ENCODE data around the gene NEO1. TPM values are rescaled to one million over a fixed set of nuclear protein-coding genes. Genes with fewer than 3 reads are reported as not detected.

Gene NEO1
- total RNA-seq, 4 donors from 2014 or later = 60.2 to 127 (median 115) TPM

DNA sequence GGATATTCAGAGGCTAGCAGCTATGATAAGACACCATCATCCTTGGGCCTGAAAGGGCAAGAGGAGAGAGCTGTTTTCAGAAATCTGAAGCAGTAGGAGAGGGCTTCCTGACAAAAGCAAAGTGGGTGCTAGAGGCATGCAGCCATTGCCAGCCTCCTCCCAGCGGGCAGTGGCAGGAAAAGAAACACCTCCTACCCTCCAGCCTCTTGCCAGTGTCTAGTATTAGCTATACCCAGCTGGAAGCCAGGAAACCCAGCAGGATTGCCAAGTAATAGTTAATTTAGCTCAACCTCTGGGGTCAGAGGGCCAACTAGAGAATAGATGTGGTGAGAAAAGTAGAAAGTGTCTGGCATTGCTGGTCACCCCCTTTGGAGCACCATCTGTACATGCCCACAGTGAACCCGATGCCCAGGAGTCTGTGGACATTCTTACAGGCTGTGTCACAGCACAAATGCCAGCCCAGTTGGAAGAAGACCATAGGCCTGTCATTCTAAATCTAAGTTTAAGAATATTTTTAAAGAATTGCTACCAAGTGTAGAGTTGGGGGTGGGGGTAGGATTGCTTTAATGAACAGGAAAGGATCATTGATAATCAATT lies 231.2 kb downstream of the NEO1 start:
- H3K36me3 ChIP-seq = peaks cover 0 to 81% (median 0%) of the 10 kb centered on the region in 3 donors
- H3K27ac ChIP-seq = no peak overlapping the region

GRCh38 chr15:73284090-73284716 lies 231.9 kb downstream of the NEO1 start:
- no peak for DNase-seq
- Histone ChIP-seq H3K4me1 (no peaks in the 10 kb centered on the region), H3K27ac (no peak overlapping the region), H3K36me3 (peaks cover 0 to 88% (median 0%) of the 10 kb centered on the region in 3 donors), H3K9me3 (no peaks in the 10 kb centered on the region), H3K4me3 (no peak overlapping the region), H3K27me3 (no peaks in the 10 kb centered on the region)
- TF ChIP-seq CTCF (IDR thresholded peaks at IDR 0.05) (peak in 1 of 6 experiments; percentile 13), POLR2A (IDR thresholded peaks at IDR 0.05) (no peak)

More for the DNA sequence above, 231.2 kb downstream of the NEO1 start:
- Histone ChIP-seq H3K27me3 (no peaks in the 10 kb centered on the region), H3K4me1 (no peaks in the 10 kb centered on the region), H3K9me3 (no peaks in the 10 kb centered on the region), H3K4me3 (no peak overlapping the region)
- no peak for DNase-seq
- TF ChIP-seq CTCF (IDR thresholded peaks at IDR 0.05) (no peak), POLR2A (IDR thresholded peaks at IDR 0.05) (no peak)

GRCh38 chr15:73286311-73286710 lies 234.0 kb downstream of the NEO1 start:
- Histone ChIP-seq H3K9me3 (no peaks in the 10 kb centered on the region), H3K4me3 (no peak overlapping the region), H3K27ac (no peak overlapping the region), H3K4me1 (no peaks in the 10 kb centered on the region), H3K36me3 (peaks cover 0 to 88% (median 0%) of the 10 kb centered on the region in 3 donors), H3K27me3 (no peaks in the 10 kb centered on the region)
- DNase-seq = no peak
- TF ChIP-seq CTCF (IDR thresholded peaks at IDR 0.05) = no peak
- TF ChIP-seq POLR2A (IDR thresholded peaks at IDR 0.05) = no peak

DNA sequence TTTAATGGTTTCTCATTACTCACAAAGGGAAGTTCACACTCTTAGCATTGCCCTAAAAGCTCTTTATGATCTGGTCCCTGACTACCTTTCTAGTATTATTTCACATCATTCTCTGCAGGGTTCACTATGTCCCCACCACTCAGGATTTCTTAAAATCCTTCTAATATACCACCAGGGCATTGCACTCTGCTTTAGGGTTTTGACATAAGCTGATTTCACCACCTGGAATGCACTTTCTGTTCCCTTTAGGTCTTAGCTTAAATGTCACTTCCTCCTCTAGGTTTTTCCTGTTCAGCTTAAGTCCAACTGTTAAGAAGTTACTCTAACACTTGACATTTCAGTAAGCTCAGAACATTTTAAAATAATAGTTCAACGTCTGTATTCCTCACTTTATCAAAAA lies 234.8 kb downstream of the NEO1 start:
- peaks cover 0 to 88% (median 0%) of the 10 kb centered on the region in 3 donors for H3K36me3 ChIP-seq
- no peak for TF ChIP-seq CTCF (IDR thresholded peaks at IDR 0.05)
- TF ChIP-seq POLR2A (IDR thresholded peaks at IDR 0.05) = no peak
- no peak overlapping the region for H3K4me3 ChIP-seq
- no peak overlapping the region for H3K27ac ChIP-seq
- no peaks in the 10 kb centered on the region for H3K4me1 ChIP-seq
- DNase-seq = no peak
- H3K9me3 ChIP-seq = no peaks in the 10 kb centered on the region
- no peaks in the 10 kb centered on the region for H3K27me3 ChIP-seq

DNA sequence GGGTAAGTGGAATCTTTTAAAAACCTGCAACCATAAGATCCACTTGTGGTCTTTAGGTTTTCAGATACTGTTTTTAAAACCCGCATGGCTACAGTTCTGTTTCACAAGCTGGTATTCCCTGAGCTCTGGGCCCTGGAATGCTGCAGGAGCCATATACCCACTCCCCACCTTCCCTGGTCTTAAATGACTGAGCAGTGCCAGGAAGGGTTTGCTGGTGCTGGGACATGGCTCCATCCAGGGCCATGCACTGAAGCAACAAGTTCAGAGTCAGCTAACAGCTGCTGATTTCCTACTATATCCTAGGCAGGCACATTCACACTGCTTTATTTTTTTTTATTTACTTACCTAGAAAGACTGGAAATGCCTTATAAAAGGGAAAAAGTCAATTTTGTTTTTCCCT lies 239.2 kb downstream of the NEO1 start:
- DNase-seq = no peak
- Histone ChIP-seq H3K4me1 (no peaks in the 10 kb centered on the region), H3K27ac (no peak overlapping the region), H3K9me3 (no peaks in the 10 kb centered on the region), H3K36me3 (peaks cover 0 to 88% (median 0%) of the 10 kb centered on the region in 3 donors), H3K4me3 (no peak overlapping the region), H3K27me3 (no peaks in the 10 kb centered on the region)
- TF ChIP-seq POLR2A (IDR thresholded peaks at IDR 0.05) (no peak), CTCF (IDR thresholded peaks at IDR 0.05) (no peak)
